Forelimb muscle (tissue), 1 donor: ENCODE measurements around the gene ROS1. TPM values are rescaled to one million over a fixed set of nuclear protein-coding genes. Genes with fewer than 3 reads are reported as not detected.
"Not testable (repeated sequence)": the region's sequence is repeated elsewhere in the genome, so short reads cannot be mapped to it uniquely, and the experiment has no call there.

ENCODE experiments used
- DNase-seq: peaks from one replicate; pipeline ENCODE4 v3.0.0-alpha.2; 2013; ENCODE audit warnings: low read depth
- polyA plus RNA-seq: library from polyadenylated mRNA; unstranded; fragments of 120-200 nt; gene quantifications from one replicate; pipeline ENCODE4 v1.2.1, GENCODE V29; 2013; ENCODE audit not compliant: insufficient read length

The ROS1 gene
- polyA plus RNA-seq, 1 donor: 0.19 TPM

GRCh38 chr6:117381749-117382148 lies 44.0 kb downstream of the ROS1 start:
- no peak for DNase-seq

- no peak for DNase-seq
Observed at GRCh38 chr6:117380298-117380697, 45.4 kb downstream of the ROS1 start.

GRCh38 chr6:117375446-117375845 lies 50.3 kb downstream of the ROS1 start:
- DNase-seq: no peak

- DNase-seq: no peak
Observed at GRCh38 chr6:117373211-117373813, 52.4 kb downstream of the ROS1 start.

- DNase-seq: not testable (repeated sequence)
Observed at GRCh38 chr6:117372289-117372688, 53.5 kb downstream of the ROS1 start.

- DNase-seq: no peak
Observed at GRCh38 chr6:117371492-117371891, 54.2 kb downstream of the ROS1 start.

GRCh38 chr6:117359581-117359980 lies 66.2 kb downstream of the ROS1 start:
- no peak for DNase-seq

GRCh38 chr6:117354671-117355070 lies 71.1 kb downstream of the ROS1 start:
- DNase-seq: no peak

GRCh38 chr6:117352466-117353081 lies 73.2 kb downstream of the ROS1 start:
- no peak for DNase-seq

GRCh38 chr6:117351521-117351920 lies 74.2 kb downstream of the ROS1 start:
- DNase-seq: no peak

- DNase-seq: no peak
Observed at GRCh38 chr6:117346142-117346930, 79.4 kb downstream of the ROS1 start.

- no peak for DNase-seq
Observed at GRCh38 chr6:117345292-117345610, 80.5 kb downstream of the ROS1 start.

GRCh38 chr6:117344444-117345291 lies 81.1 kb downstream of the ROS1 start:
- no peak for DNase-seq

GRCh38 chr6:117338567-117338966 lies 87.2 kb downstream of the ROS1 start:
- no peak for DNase-seq

- DNase-seq: no peak
Observed at GRCh38 chr6:117329926-117330325, 95.8 kb downstream of the ROS1 start.

GRCh38 chr6:117328500-117328899 lies 97.2 kb downstream of the ROS1 start:
- no peak for DNase-seq

GRCh38 chr6:117328005-117328389 lies 97.7 kb downstream of the ROS1 start:
- no peak for DNase-seq

- DNase-seq: no peak
Observed at GRCh38 chr6:117327149-117328004, 98.4 kb downstream of the ROS1 start.

GRCh38 chr6:117326396-117326795 lies 99.3 kb downstream of the ROS1 start:
- no peak for DNase-seq

GRCh38 chr6:117317261-117317660 lies 108.5 kb downstream of the ROS1 start:
- DNase-seq: no peak

GRCh38 chr6:117311726-117312125 lies 114.0 kb downstream of the ROS1 start:
- DNase-seq: no peak
